ENCODE measurements around the gene GNPDA2. TPM values are rescaled to one million over a fixed set of nuclear protein-coding genes. Genes with fewer than 3 reads are reported as not detected.

GNPDA2 gene
- total RNA-seq, 3 donors from 2014 or later, result 22.0 to 25.9 (median 22.6) TPM

DNA sequence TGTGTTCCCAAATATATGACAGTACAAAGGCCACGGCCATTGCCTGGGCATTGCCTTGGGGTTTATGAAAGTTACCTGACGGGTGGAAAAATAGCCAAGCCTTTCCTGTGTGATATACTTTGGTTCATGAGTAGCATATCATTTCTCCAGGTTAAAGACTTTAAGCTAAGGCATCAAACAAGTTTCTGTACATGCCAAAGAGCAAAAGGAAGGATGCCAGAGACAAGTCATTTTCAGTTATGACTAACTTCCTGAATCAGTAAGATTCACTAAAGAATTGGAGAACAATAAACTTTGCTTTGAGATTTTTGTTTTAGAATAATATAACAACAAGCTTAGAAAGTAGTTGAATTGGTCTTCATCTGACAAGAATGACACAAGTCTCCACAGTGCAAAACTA is 57.8 kb downstream of the GNPDA2 start:
- no peaks in the 10 kb centered on the region for H3K4me1 Mint-ChIP-seq (ENCODE audit: low read depth)
- H3K36me3 Mint-ChIP-seq (ENCODE audit: insufficient read depth), result no peaks in the 10 kb centered on the region
- H3K9me3 Mint-ChIP-seq, result no peaks in the 10 kb centered on the region
- ATAC-seq (no peak), DNase-seq (no peak)
- no peak overlapping the region for H3K4me3 Mint-ChIP-seq
- peaks cover 9% of the 10 kb centered on the region for H3K27me3 Mint-ChIP-seq (ENCODE audit: low read depth)

DNA sequence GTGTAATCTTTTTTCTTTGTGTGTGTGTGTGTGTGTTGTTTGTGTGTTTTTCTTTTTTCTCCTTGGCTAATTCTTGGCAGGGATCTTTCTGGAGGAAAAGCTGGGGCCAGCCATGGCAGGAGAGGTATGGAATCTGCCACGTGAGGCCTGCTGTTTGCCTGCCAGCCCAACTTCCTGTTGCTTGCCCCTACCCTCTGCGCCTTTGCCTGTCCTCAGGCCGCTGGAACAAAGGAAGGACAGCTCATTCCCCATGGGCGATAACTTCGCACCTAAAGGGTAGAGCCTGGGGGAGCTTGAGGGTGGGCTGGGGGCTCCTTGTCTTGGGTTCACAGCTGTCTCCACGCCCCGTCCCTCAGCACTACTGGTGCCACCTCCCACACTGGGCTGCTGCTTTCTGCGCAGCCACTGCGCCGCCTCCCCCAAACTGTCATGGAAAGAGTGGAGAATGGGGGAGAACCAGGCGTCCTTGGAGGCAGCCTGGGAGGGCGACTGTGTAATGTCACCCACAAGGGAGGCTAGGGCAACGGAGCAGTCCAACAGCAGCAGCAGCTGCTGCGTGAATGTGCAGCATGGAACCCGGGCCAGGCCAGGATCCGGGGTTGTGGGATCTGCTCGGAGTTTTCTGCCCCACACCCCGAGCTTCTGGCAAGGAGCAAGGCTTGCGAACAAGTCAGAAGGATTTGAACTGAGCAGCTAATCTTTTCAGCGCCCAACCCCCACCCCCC is 62.7 kb downstream of the GNPDA2 start:
- H3K4me3 Mint-ChIP-seq, result no peak overlapping the region
- no peaks in the 10 kb centered on the region for H3K9me3 Mint-ChIP-seq
- no peaks in the 10 kb centered on the region for H3K4me1 Mint-ChIP-seq (ENCODE audit: low read depth)
- H3K36me3 Mint-ChIP-seq (ENCODE audit: insufficient read depth), result no peaks in the 10 kb centered on the region
- ATAC-seq (no peak), DNase-seq (no peak)
- H3K27me3 Mint-ChIP-seq (ENCODE audit: low read depth), result peaks cover 6% of the 10 kb centered on the region

- H3K36me3 Mint-ChIP-seq (ENCODE audit: insufficient read depth), result no peaks in the 10 kb centered on the region
These were observed 63.7 kb downstream of the GNPDA2 start for GRCh38 chr4:44662623-44663005.

GRCh38 chr4:44661940-44662622 is 64.3 kb downstream of the GNPDA2 start:
- H3K27me3 Mint-ChIP-seq (ENCODE audit: low read depth), result peaks cover 4% of the 10 kb centered on the region
- H3K4me3 Mint-ChIP-seq, result no peak overlapping the region
- H3K36me3 Mint-ChIP-seq (ENCODE audit: insufficient read depth), result no peaks in the 10 kb centered on the region
- DNase-seq (no peak), ATAC-seq (no peak)
- H3K4me1 Mint-ChIP-seq (ENCODE audit: low read depth), result no peaks in the 10 kb centered on the region
- H3K9me3 Mint-ChIP-seq, result no peaks in the 10 kb centered on the region

More at GRCh38 chr4:44662623-44663005, 63.7 kb downstream of the GNPDA2 start:
- Mint-ChIP-seq H3K9me3 (no peaks in the 10 kb centered on the region), H3K4me1 (ENCODE audit: low read depth) (no peaks in the 10 kb centered on the region), H3K4me3 (no peak overlapping the region), H3K27me3 (ENCODE audit: low read depth) (peaks cover 6% of the 10 kb centered on the region)
- ATAC-seq (no peak), DNase-seq (no peak)

GRCh38 chr4:44660396-44660795 is 66.0 kb downstream of the GNPDA2 start:
- ATAC-seq (no peak), DNase-seq (no peak)
- peaks cover 4% of the 10 kb centered on the region for H3K27me3 Mint-ChIP-seq (ENCODE audit: low read depth)
- no peak overlapping the region for H3K4me3 Mint-ChIP-seq
- no peaks in the 10 kb centered on the region for H3K4me1 Mint-ChIP-seq (ENCODE audit: low read depth)
- no peaks in the 10 kb centered on the region for H3K36me3 Mint-ChIP-seq (ENCODE audit: insufficient read depth)
- H3K9me3 Mint-ChIP-seq, result no peaks in the 10 kb centered on the region

DNA sequence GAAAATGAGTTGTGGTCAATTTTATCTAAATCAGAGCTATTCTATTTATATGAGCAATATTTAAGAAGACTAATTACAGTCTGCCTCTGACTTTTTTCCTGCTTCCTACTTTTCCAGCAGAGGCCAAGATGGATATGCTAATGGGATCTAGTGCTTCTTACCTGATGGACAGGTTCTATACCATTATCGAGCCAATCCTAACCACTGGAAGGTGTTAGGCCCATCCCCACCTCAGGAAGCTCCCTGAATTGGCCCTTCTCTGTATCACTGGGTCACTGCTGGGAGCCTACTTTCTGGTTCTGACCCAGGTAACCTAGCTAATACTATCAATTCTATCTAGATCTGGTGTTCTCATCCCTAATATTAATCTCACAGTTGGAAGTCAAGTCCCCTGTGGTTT is 74.4 kb downstream of the GNPDA2 start:
- Mint-ChIP-seq H3K27me3 (ENCODE audit: low read depth) (peaks cover 14% of the 10 kb centered on the region), H3K4me1 (ENCODE audit: low read depth) (no peaks in the 10 kb centered on the region), H3K36me3 (ENCODE audit: insufficient read depth) (no peaks in the 10 kb centered on the region), H3K9me3 (no peaks in the 10 kb centered on the region), H3K4me3 (no peak overlapping the region)
- ATAC-seq (no peak), DNase-seq (no peak)

Other genes starting within 250 kb of the GNPDA2 start
- not detected for gene YIPF7, start 74.9 kb downstream of the GNPDA2 start, total RNA-seq
- gene GUF1, start 48.1 kb downstream of the GNPDA2 start, total RNA-seq, result 10 to 100 TPM; 41.2 to 48.9 (median 48.3) TPM